Esophagus (tissue), 2 donors: ENCODE data around the gene ATP6V1C2. TPM values are rescaled to one million over a fixed set of nuclear protein-coding genes. Genes with fewer than 3 reads are reported as not detected.

Source experiments
- H3K27ac ChIP-seq, 2 donors: one replicate each; pipeline ENCODE4 v1.5.1; 2013; ENCODE audit warnings: low read depth in 2 of 2, mild to moderate bottlenecking in 2 of 2, inconsistent platforms in 1 of 2, low read length in 1 of 2, moderate library complexity in 1 of 2
- H3K27me3 ChIP-seq, 2 donors: one replicate each; pipeline ENCODE4 v1.6.1; 2013; ENCODE audit warnings: low read length in 2 of 2, control low read depth in 1 of 2, mild to moderate bottlenecking in 1 of 2; ENCODE audit not compliant: insufficient read depth in 2 of 2, control insufficient read depth in 1 of 2
- H3K36me3 ChIP-seq, 2 donors: one replicate each; pipeline ENCODE4 v1.6.1; 2013; ENCODE audit warnings: low read length in 1 of 2; ENCODE audit not compliant: control insufficient read depth in 2 of 2, insufficient read depth in 2 of 2
- H3K4me1 ChIP-seq, 2 donors: one replicate each; pipeline ENCODE4 v1.6.1; 2013; ENCODE audit warnings: low read length in 1 of 2; ENCODE audit not compliant: control insufficient read depth in 2 of 2, insufficient read depth in 2 of 2
- H3K4me3 ChIP-seq, 2 donors: one replicate each; pipeline ENCODE4 v1.5.1; 2013; ENCODE audit warnings: low read length in 2 of 2, mild to moderate bottlenecking in 2 of 2, low read depth in 1 of 2, moderate library complexity in 1 of 2
- H3K9me3 ChIP-seq, 2 donors: one replicate each; pipeline ENCODE4 v1.6.1; 2013; ENCODE audit warnings: mild to moderate bottlenecking in 2 of 2, low read depth in 1 of 2, low read length in 1 of 2, moderate library complexity in 1 of 2; ENCODE audit not compliant: control insufficient read depth in 2 of 2, insufficient read depth in 1 of 2
- WGBS, 2 donors: extraction: QIAGEN DNeasy Blood & Tissue Kit; methylation state at CpG; one replicate each; pipeline ENCODE4 v1.1.7; 2013; 5-methylcytosine and 5-hydroxymethylcytosine counted together
- polyA plus RNA-seq, 2 donors: library from polyadenylated mRNA; stranded (reverse); fragments of 200-250 nt; gene quantifications; one replicate each; pipeline ENCODE4 v1.2.3, GENCODE V29; 2013
- donor health status: healthy with polysubstance abuse.
- donor health status: Bipolar disorder and iron deficiency.

Gene ATP6V1C2
- polyA plus RNA-seq, 2 donors: 16.8 to 55.0 TPM

GRCh38 chr2:10752236-10752635, 30.8 kb downstream of the ATP6V1C2 start:
- WGBS, 2 donors: 82 to 84% methylated on average over 5 of the region's 5 CpGs
- Histone ChIP-seq H3K36me3 (no peaks in the 10 kb centered on the region), H3K27me3 (no peaks in the 10 kb centered on the region)

GRCh38 chr2:10753156-10753555, 31.7 kb downstream of the ATP6V1C2 start:
- H3K27ac ChIP-seq: no peak overlapping the region
- H3K9me3 ChIP-seq: no peaks in the 10 kb centered on the region
- peaks cover 0 to 6% of the 10 kb centered on the region in 2 donors for H3K4me1 ChIP-seq
- H3K36me3 ChIP-seq: no peaks in the 10 kb centered on the region
- WGBS, 2 donors: 33 to 44% methylated on average over 7 of the region's 7 CpGs
- no peaks in the 10 kb centered on the region for H3K27me3 ChIP-seq
- no peak overlapping the region for H3K4me3 ChIP-seq

More at GRCh38 chr2:10752236-10752635, 30.8 kb downstream of the ATP6V1C2 start:
- peaks cover 0 to 2% of the 10 kb centered on the region in 2 donors for H3K4me1 ChIP-seq
- no peak overlapping the region for H3K27ac ChIP-seq
- no peak overlapping the region for H3K4me3 ChIP-seq
- no peaks in the 10 kb centered on the region for H3K9me3 ChIP-seq

- Histone ChIP-seq H3K36me3 (no peaks in the 10 kb centered on the region), H3K4me1 (peaks cover 0 to 6% of the 10 kb centered on the region in 2 donors), H3K27me3 (no peaks in the 10 kb centered on the region), H3K9me3 (no peaks in the 10 kb centered on the region), H3K4me3 (no peak overlapping the region), H3K27ac (no peak overlapping the region)
- WGBS, 2 donors: 87 to 88% methylated on average over 8 of the region's 8 CpGs
Measured at GRCh38 chr2:10753876-10754275, 32.4 kb downstream of the ATP6V1C2 start.

GRCh38 chr2:10755621-10756020, 34.2 kb downstream of the ATP6V1C2 start:
- Histone ChIP-seq H3K36me3 (no peaks in the 10 kb centered on the region), H3K4me1 (peaks cover 0 to 6% of the 10 kb centered on the region in 2 donors), H3K27me3 (no peaks in the 10 kb centered on the region), H3K4me3 (no peak overlapping the region), H3K27ac (no peak overlapping the region), H3K9me3 (no peaks in the 10 kb centered on the region)
- WGBS, 2 donors: 76 to 79% methylated on average over 7 of the region's 7 CpGs

- H3K27me3 ChIP-seq: no peaks in the 10 kb centered on the region
- H3K36me3 ChIP-seq: no peaks in the 10 kb centered on the region
- peaks cover 0 to 10% of the 10 kb centered on the region in 2 donors for H3K4me1 ChIP-seq
- no peak overlapping the region for H3K4me3 ChIP-seq
- WGBS, 2 donors: 82 to 87% methylated on average over 6 of the region's 6 CpGs
- no peaks in the 10 kb centered on the region for H3K9me3 ChIP-seq
- H3K27ac ChIP-seq: no peak overlapping the region
Measured at GRCh38 chr2:10757814-10758286, 36.4 kb downstream of the ATP6V1C2 start.

GRCh38 chr2:10759151-10759714, 37.8 kb downstream of the ATP6V1C2 start:
- H3K9me3 ChIP-seq: no peaks in the 10 kb centered on the region
- 70 to 73% methylated on average over 11 of the region's 11 CpGs for WGBS, 2 donors
- H3K4me3 ChIP-seq: no peak overlapping the region
- H3K36me3 ChIP-seq: no peaks in the 10 kb centered on the region
- H3K27me3 ChIP-seq: no peaks in the 10 kb centered on the region
- H3K27ac ChIP-seq: peak overlapping the region in 1 of 2 donors; percentile 1
- peaks cover 0 to 10% of the 10 kb centered on the region in 2 donors for H3K4me1 ChIP-seq

- no peak overlapping the region for H3K27ac ChIP-seq
- peaks cover 0 to 14% of the 10 kb centered on the region in 2 donors for H3K4me1 ChIP-seq
- H3K36me3 ChIP-seq: no peaks in the 10 kb centered on the region
- 82 to 85% methylated on average over 13 of the region's 13 CpGs for WGBS, 2 donors
- no peaks in the 10 kb centered on the region for H3K9me3 ChIP-seq
- H3K4me3 ChIP-seq: no peak overlapping the region
- no peaks in the 10 kb centered on the region for H3K27me3 ChIP-seq
Measured at GRCh38 chr2:10760794-10761504, 39.5 kb downstream of the ATP6V1C2 start.

GRCh38 chr2:10761591-10761990, 40.2 kb downstream of the ATP6V1C2 start:
- no peaks in the 10 kb centered on the region for H3K27me3 ChIP-seq
- H3K36me3 ChIP-seq: no peaks in the 10 kb centered on the region
- H3K27ac ChIP-seq: peak overlapping the region in 1 of 2 donors; percentile 62
- H3K4me3 ChIP-seq: no peak overlapping the region
- peaks cover 0 to 14% of the 10 kb centered on the region in 2 donors for H3K4me1 ChIP-seq
- H3K9me3 ChIP-seq: no peaks in the 10 kb centered on the region
- WGBS, 2 donors: 72 to 81% methylated on average over 9 of the region's 9 CpGs

GRCh38 chr2:10762651-10763460, 41.4 kb downstream of the ATP6V1C2 start:
- Histone ChIP-seq H3K36me3 (no peaks in the 10 kb centered on the region), H3K27me3 (no peaks in the 10 kb centered on the region), H3K27ac (no peak overlapping the region), H3K4me1 (peaks cover 0 to 10% of the 10 kb centered on the region in 2 donors), H3K4me3 (no peak overlapping the region), H3K9me3 (no peaks in the 10 kb centered on the region)
- WGBS, 2 donors: 63 to 67% methylated on average over 25 of the region's 25 CpGs
